SK-N-SH treated with all-trans-retinoic acid at 6 μM for 48 hours (cell line): ENCODE data around the gene FHIT.

ENCODE experiments used
- TCF4 ChIP-seq: fragments of 250-450 bp; sonication (Bioruptor Pico); IDR thresholded peaks from 2 replicates; pipeline ENCODE4 v1.8.0; 2021; ENCODE audit warnings: mild to moderate bottlenecking, moderate library complexity, borderline replicate concordance
- ZNF565 ChIP-seq: fragments of 450-650 bp; formaldehyde crosslinking; conservative IDR thresholded peaks from 2 replicates; pipeline ENCODE4 v1.5.0; 2020; ENCODE audit warnings: low read depth, mild to moderate bottlenecking, moderate library complexity

GRCh38 chr3:59754456-59755129 is 1496.7 kb downstream of the FHIT start:
- TF ChIP-seq ZNF565 (no peak), TCF4 (CRISPR knock-in tag) (no peak)
